A549 (cell line): ENCODE measurements around the gene RNF145. TPM values are rescaled to one million over a fixed set of nuclear protein-coding genes. Genes with fewer than 3 reads are reported as not detected.

Source experiments
- ATAC-seq, 2 experiments: fragments of 200-7000 bp in 1 of 2; fragments of >200 bp in 1 of 2; cut with Nextera tagmentation in 1 of 2; cut with Tn5 transposase in 1 of 2; 3 replicates each; pipeline versions ENCODE4 v1.8.0 to v1.9.1; 2018 to 2020; ENCODE audit warnings: mild to moderate bottlenecking in 1 of 2, moderate library complexity in 1 of 2
- CTCF ChIA-PET: fragments of 300-600 bp; sonication (Branson Sonifier 250); formaldehyde crosslinking; extraction: SDS; loops from one replicate; lab custom pipeline; 2021; ENCODE audit warnings: antibody characterized with exemption, inconsistent platforms; lab: Yijun Ruan, JAX
- POLR2A ChIA-PET: fragments of 350-600 bp; formaldehyde crosslinking; extraction: SDS; loops from one replicate; lab custom pipeline; 2021; ENCODE audit warnings: antibody characterized with exemption, inconsistent platforms; lab: Yijun Ruan, JAX
- DNase-seq, 2 experiments: peaks; one replicate each; pipeline versions ENCODE4 v3.0.0 to v3.0.0-alpha.2; 2011 to 2016; ENCODE audit warnings: low read depth in 1 of 2, low spot score in 1 of 2
- FAIRE-seq: peaks from 2 replicates; lab custom pipeline; 2011; peaks lifted over from hg19 to GRCh38; lab: Jason Lieb, UNC
- H3K27ac ChIP-seq, 2 experiments: fragments of >200 bp; sonication (Bioruptor Twin); formaldehyde crosslinking; 3 replicates each; pipeline ENCODE4 v1.5.1; 2016 to 2017
- H3K4me1 ChIP-seq: fragments of >200 bp; sonication (Bioruptor Twin); formaldehyde crosslinking; 3 replicates; pipeline ENCODE4 v1.6.1; 2016
- H3K4me2 ChIP-seq: fragments of >200 bp; sonication (Bioruptor Twin); formaldehyde crosslinking; 3 replicates; pipeline ENCODE4 v1.6.1; 2016
- H3K4me3 ChIP-seq: fragments of >200 bp; sonication (Bioruptor Twin); formaldehyde crosslinking; 3 replicates; pipeline ENCODE4 v1.5.1; 2016
- H3K9me3 ChIP-seq: fragments of >200 bp; sonication (Bioruptor Twin); formaldehyde crosslinking; 3 replicates; pipeline ENCODE4 v1.6.1; 2016
- CEBPB ChIP-seq, 2 experiments: fragments of >200 bp in 1 of 2; sonication (Bioruptor Twin) in 1 of 2; formaldehyde crosslinking in 1 of 2; IDR thresholded peaks; 2 replicates each; pipeline ENCODE4 v1.6.1; 2012 to 2016
- FOXS1 ChIP-seq: fragments of 250-450 bp; sonication (Bioruptor Pico); IDR thresholded peaks from 2 replicates; pipeline ENCODE4 v1.5.0; 2020; ENCODE audit warnings: mild to moderate bottlenecking, moderate library complexity
- HEYL ChIP-seq: fragments of 250-450 bp; sonication (Bioruptor Pico); IDR thresholded peaks from 2 replicates; pipeline ENCODE4 v1.8.0; 2021; ENCODE audit warnings: mild to moderate bottlenecking, moderate library complexity
- HOXB5 ChIP-seq: fragments of 250-450 bp; sonication (Bioruptor Pico); IDR thresholded peaks from 2 replicates; pipeline ENCODE4 v1.5.0; 2020; ENCODE audit warnings: mild to moderate bottlenecking, moderate library complexity
- MAFK ChIP-seq: fragments of 450-650 bp; IDR thresholded peaks from 2 replicates; pipeline ENCODE4 v1.6.1; 2014; ENCODE audit not compliant: partially characterized antibody
- NFE2L2 ChIP-seq: fragments of 150-350 bp; conservative IDR thresholded peaks from 2 replicates; pipeline ENCODE4 v1.6.1; 2014; ENCODE audit warnings: low read length
- RCOR1 ChIP-seq: fragments of 150-350 bp; IDR thresholded peaks from 2 replicates; pipeline ENCODE4 v1.6.1; 2014; ENCODE audit warnings: antibody characterized with exemption, low read length, low read depth
- SREBF2 ChIP-seq: fragments of 450-650 bp; IDR thresholded peaks from 2 replicates; pipeline ENCODE4 v1.6.1; 2014; ENCODE audit warnings: mild to moderate bottlenecking, moderate library complexity
- ZC3H11A ChIP-seq: fragments of 450-650 bp; IDR thresholded peaks from 2 replicates; pipeline ENCODE4 v1.6.1; 2014; ENCODE audit warnings: antibody characterized with exemption, mild to moderate bottlenecking
- ZNF302 ChIP-seq: fragments of 250-450 bp; sonication (Bioruptor Pico); IDR thresholded peaks from 2 replicates; pipeline ENCODE4 v1.9.0; 2021; ENCODE audit warnings: inconsistent platforms, mild to moderate bottlenecking, moderate library complexity
- WGBS: methylation state at CpG from one replicate; pipeline ENCODE4 v1.1.6; 2017; ENCODE audit errors: missing lambda C conversion rate; 5-methylcytosine and 5-hydroxymethylcytosine counted together
- polyA plus RNA-seq, 4 experiments: library from polyadenylated mRNA; depleted of rRNA in 3 of 4; stranded (reverse); fragments of >200 nt; fragmentation: RNase III in 1 of 4; extraction: RNeasy Plus Mini Kit Qiagen cat#74134 plus additional on column Dnase treatment in 1 of 4; gene quantifications; 2 replicates in 3 of 4; 3 replicates in 1 of 4; pipeline ENCODE4 v1.2.3, GENCODE V29; 2011 to 2017
- TF ChIP-seq, protein P1 (sequence below): fragments of 250-450 bp; sonication (Bioruptor Pico); IDR thresholded peaks from 2 replicates; pipeline ENCODE4 v1.5.0; 2021; ENCODE audit warnings: mild to moderate bottlenecking, moderate library complexity, borderline replicate concordance
- TF ChIP-seq, protein P2 (sequence below): IDR thresholded peaks from 2 replicates; pipeline ENCODE4 v1.6.1; 2012

RNF145 gene
- polyA plus RNA-seq, 2 of the 4 experiments (the other 2 are of a cell fraction): 122 to 146 TPM

DNA sequence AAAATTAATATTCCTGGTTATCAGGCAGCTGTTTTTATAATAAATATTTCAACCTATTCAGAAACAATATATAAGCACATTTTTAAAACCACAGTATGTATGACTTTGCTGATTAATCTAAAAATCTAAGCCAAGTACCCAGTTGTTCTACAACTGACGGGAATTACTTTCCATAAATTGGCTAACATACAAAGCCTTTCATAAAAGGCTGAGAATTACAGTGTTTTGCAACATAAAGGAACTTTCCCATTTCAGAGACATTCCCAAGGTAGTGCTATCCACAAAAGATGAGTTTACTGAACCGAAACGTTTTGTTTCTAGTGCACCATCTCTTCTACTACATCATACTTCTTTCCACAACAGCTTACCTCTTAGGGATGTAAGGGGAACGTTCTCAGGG is 7.2 kb downstream of the RNF145 start:
- Histone ChIP-seq H3K4me2 (peak overlapping the region; percentile 94), H3K4me3 (no peak overlapping the region), H3K27ac (0 out of 6 replicates have a peak overlapping the region, but pooled peaks of 1 of the 2 experiments have one; percentile 9)

DNA sequence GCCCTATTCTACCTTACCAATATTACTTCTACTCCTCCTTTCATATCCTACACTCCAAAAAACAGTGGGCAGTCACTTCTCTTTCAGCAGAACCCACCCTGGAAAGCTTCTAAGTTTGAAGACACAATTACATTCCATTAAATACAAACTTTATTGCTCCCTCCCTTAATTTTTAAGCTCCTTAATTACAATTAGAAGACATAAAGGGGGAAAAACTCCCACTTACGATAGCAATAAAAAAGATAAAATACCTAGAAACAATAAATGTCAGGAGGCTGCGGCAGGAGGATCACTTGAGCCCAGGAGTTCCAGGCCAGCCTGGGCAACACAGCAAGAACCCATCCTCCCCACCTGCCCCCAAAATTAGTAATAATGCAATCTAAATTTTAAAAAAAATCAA is 9.6 kb downstream of the RNF145 start:
- H3K9me3 ChIP-seq: no peaks in the 10 kb centered on the region
- DNase-seq: no peak
- ChIA-PET POLR2A (no interaction called here), CTCF (interaction anchor here (1.0 to 6.4 kb wide), 3 partner anchors 8 to 43 kb away, joined by 5 to 25 read pairs (median 11); no protein-coding TSS in a partner anchor)
- no peak for TF ChIP-seq HEYL
- ATAC-seq: no peak
- 93% methylated on average over 2 of the region's 2 CpGs for WGBS
- H3K27ac ChIP-seq: peak overlapping the region in 1 of 2 experiments; percentile 14; a peak in 1 of 6 replicates
- FAIRE-seq: no peak
- peaks cover 99% of the 10 kb centered on the region for H3K4me1 ChIP-seq
- H3K4me2 ChIP-seq: 0 out of 3 replicates have a peak overlapping the region, but pooled peaks have one; percentile 5
- H3K4me3 ChIP-seq: no peak overlapping the region

More for the DNA sequence above, 7.2 kb downstream of the RNF145 start:
- Histone ChIP-seq H3K4me1 (peaks cover 82% of the 10 kb centered on the region), H3K9me3 (no peaks in the 10 kb centered on the region)
- CTCF ChIA-PET: interaction anchor here (0.7 to 6.4 kb wide), 4 partner anchors 14 to 45 kb away, joined by 3 to 25 read pairs (median 3); no protein-coding TSS in a partner anchor
- FAIRE-seq (no peak), ATAC-seq (no peak), DNase-seq (no peak)
- POLR2A ChIA-PET: no interaction called here
- WGBS: 65% methylated on average over 4 of the region's 4 CpGs
- TF ChIP-seq MAFK: peak; percentile 23
- no peak for TF ChIP-seq SREBF2
- TF ChIP-seq, all 56 proteins: peak for 1

DNA sequence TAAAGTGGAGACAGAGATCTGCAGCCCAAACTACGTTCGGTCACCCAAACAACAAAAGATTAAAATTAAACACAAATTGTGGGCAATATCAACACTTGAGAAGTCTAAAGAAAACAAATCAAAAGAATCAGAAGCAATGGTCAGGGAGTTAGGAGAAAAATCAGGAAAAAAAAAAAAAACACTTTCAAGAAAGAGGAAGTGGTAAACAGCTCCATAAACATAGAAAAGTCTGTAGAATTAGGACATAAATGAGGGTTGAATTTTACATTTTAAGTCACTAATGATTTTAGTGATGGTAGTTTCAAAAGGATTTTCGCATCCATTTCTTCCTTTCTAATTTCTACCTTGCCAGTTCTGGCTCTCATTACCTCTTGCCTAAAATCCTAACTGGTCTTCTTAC is 10.1 kb downstream of the RNF145 start:
- Histone ChIP-seq H3K4me3 (no peak overlapping the region), H3K27ac (peak overlapping the region in 1 of 2 experiments; percentile 14; a peak in 1 of 6 replicates), H3K4me2 (0 out of 3 replicates have a peak overlapping the region, but pooled peaks have one; percentile 5), H3K9me3 (no peaks in the 10 kb centered on the region)
- DNase-seq: no peak
- no peak for ATAC-seq
- CTCF ChIA-PET: interaction anchor here (1.0 to 6.4 kb wide), 4 partner anchors 9 to 117 kb away, joined by 5 to 25 read pairs (median 8); no protein-coding TSS in a partner anchor
- TF ChIP-seq, protein P1, sequence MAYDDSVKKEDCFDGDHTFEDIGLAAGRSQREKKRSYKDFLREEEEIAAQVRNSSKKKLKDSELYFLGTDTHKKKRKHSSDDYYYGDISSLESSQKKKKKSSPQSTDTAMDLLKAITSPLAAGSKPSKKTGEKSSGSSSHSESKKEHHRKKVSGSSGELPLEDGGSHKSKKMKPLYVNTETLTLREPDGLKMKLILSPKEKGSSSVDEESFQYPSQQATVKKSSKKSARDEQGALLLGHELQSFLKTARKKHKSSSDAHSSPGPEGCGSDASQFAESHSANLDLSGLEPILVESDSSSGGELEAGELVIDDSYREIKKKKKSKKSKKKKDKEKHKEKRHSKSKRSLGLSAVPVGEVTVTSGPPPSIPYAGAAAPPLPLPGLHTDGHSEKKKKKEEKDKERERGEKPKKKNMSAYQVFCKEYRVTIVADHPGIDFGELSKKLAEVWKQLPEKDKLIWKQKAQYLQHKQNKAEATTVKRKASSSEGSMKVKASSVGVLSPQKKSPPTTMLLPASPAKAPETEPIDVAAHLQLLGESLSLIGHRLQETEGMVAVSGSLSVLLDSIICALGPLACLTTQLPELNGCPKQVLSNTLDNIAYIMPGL: no peak
- TF ChIP-seq, protein P2, sequence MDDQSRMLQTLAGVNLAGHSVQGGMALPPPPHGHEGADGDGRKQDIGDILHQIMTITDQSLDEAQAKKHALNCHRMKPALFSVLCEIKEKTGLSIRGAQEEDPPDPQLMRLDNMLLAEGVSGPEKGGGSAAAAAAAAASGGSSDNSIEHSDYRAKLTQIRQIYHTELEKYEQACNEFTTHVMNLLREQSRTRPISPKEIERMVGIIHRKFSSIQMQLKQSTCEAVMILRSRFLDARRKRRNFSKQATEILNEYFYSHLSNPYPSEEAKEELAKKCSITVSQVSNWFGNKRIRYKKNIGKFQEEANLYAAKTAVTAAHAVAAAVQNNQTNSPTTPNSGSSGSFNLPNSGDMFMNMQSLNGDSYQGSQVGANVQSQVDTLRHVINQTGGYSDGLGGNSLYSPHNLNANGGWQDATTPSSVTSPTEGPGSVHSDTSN: no peak
- TF ChIP-seq CEBPB (IDR thresholded peaks at IDR 0.05) (no peak), RCOR1 (no peak), ZNF302 (CRISPR knock-in tag) (no peak), NFE2L2 (no peak)
- TF ChIP-seq, all 56 proteins: peak for 0
- POLR2A ChIA-PET: no interaction called here
- H3K4me1 ChIP-seq: peaks cover 98% of the 10 kb centered on the region
- no peak for FAIRE-seq
- WGBS: 94% methylated on average over 3 of the region's 3 CpGs

DNA sequence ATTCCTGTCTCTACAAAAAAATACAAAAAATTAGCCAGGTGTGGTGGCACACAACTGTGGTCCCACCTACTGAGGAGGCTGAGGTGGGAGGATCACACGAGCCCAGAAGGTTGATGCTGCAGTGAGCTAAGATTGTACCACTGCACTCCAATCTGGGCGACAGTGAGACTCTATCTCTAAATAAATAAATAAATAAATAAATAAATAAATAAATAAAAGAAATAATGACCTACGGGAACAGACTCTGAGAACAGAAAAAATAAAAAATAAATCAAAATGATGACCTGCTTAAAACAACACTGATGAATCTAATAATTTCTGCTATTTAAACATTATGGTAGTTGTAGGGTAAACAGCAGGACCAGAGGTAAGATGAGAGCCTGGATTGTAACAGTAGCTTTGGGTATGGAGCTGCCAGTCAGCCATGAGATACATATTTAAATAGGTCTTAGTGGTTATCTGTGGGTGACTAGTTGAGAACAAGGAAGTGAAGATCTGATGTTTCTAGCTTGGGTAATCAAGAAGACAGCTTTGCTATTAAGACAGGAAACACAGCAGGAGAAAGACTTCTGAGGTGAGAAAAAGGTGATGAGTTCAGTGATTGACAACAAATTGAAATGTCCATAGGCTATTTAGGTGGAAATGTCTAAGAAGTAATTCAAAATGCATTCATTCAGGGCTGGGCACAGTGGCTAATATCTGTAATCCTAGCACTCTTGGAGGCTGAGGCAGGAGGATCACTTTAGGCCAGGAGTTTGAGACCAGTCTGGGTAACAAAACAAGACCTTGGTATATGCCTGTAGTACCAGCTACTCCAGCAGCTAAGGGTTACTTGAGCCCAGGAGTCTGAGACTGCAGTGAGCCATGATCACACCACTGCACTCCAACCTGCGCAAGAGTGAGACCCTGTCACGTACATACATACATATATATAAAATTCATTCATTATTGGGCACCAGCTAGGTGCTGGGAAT is 11.0 kb downstream of the RNF145 start:
- ChIA-PET POLR2A (interaction anchor here (2.2 kb wide), 1 partner anchor 10 kb away, joined by 6 read pairs; no protein-coding TSS in a partner anchor), CTCF (interaction anchor here (1.8 to 6.4 kb wide), 3 partner anchors 10 to 118 kb away, joined by 6 to 25 read pairs (median 11); no protein-coding TSS in a partner anchor)
- Histone ChIP-seq H3K4me1 (peaks cover 96% of the 10 kb centered on the region), H3K4me2 (0 out of 3 replicates have a peak overlapping the region, but pooled peaks have one; percentile 4), H3K9me3 (no peaks in the 10 kb centered on the region), H3K4me3 (no peak overlapping the region), H3K27ac (peak overlapping the region in 1 of 2 experiments; percentile 30; a peak in 2 of 6 replicates)
- no peak for TF ChIP-seq HOXB5 (CRISPR knock-in tag)
- no peak for TF ChIP-seq FOXS1 (CRISPR knock-in tag)
- TF ChIP-seq ZC3H11A: peak; percentile 76
- 85% methylated on average over 5 of the region's 5 CpGs for WGBS
- ATAC-seq: peak in 1 of 2 experiments; percentile 47; a peak in 3 of 6 replicates
- FAIRE-seq: no peak
- no peak for DNase-seq
